Left ventricle myocardium inferior (tissue), 1 donor: ENCODE data around the gene DOCK3. TPM values are rescaled to one million over a fixed set of nuclear protein-coding genes. Genes with fewer than 3 reads are reported as not detected.
"Not testable (repeated sequence)": the region's sequence is repeated elsewhere in the genome, so short reads cannot be mapped to it uniquely, and the experiment has no call there.

Source experiments
- DNase-seq: peaks from one replicate; pipeline ENCODE4 v3.0.0-alpha.2; 2020
- H3K27ac ChIP-seq: fragments of 200-600 bp; replicated peaks from 2 replicates; pipeline ENCODE4 v1.8.0; 2021
- H3K27me3 ChIP-seq: fragments of 200-600 bp; 2 replicates; pipeline ENCODE4 v1.8.0; 2021; ENCODE audit warnings: low read depth
- H3K36me3 ChIP-seq: fragments of 200-600 bp; 2 replicates; pipeline ENCODE4 v1.8.0; 2021
- H3K4me1 ChIP-seq: fragments of 200-600 bp; 2 replicates; pipeline ENCODE4 v1.8.0; 2021
- H3K4me3 ChIP-seq: fragments of 200-600 bp; 2 replicates; pipeline ENCODE4 v1.8.0; 2021; ENCODE audit warnings: mild to moderate bottlenecking, moderate library complexity
- H3K9me3 ChIP-seq: fragments of 200-600 bp; replicated peaks from 2 replicates; pipeline ENCODE4 v1.8.0; 2021
- CTCF ChIP-seq: fragments of 200-600 bp; IDR thresholded peaks from 2 replicates; pipeline ENCODE4 v1.8.0; 2021; ENCODE audit warnings: antibody characterized with exemption, mild to moderate bottlenecking, borderline replicate concordance
- intact Hi-C: fragments of 100-400 bp; cut with micrococcal nuclease; formaldehyde crosslinking; loops from one replicate; pipeline ENCODE4 v1.11.0; 2022
- total RNA-seq: library from RNA; stranded (reverse); fragmentation: NEBNext Ultra II Directional; extraction: Animal tissue kit (Norgen Biotek cat#: 25700); gene quantifications from one replicate; pipeline ENCODE4 v1.2.1, GENCODE V29; 2021
- donor health status: DM: no; HTN: yes; CAD: no; lungs with severe emphysema.

The DOCK3 gene
- total RNA-seq, 1 donor from 2014 or later: 3.9 TPM

GRCh38 chr3:51146781-51147180 is 472.1 kb downstream of the DOCK3 start:
- peaks cover 9% of the 10 kb centered on the region for H3K9me3 ChIP-seq
- H3K36me3 ChIP-seq: no peaks in the 10 kb centered on the region
- no peak for TF ChIP-seq CTCF
- no peak overlapping the region for H3K4me3 ChIP-seq
- H3K27me3 ChIP-seq: no peaks in the 10 kb centered on the region
- intact Hi-C loops: no loop called here
- DNase-seq: no peak
- no peak overlapping the region for H3K27ac ChIP-seq
- no peaks in the 10 kb centered on the region for H3K4me1 ChIP-seq

GRCh38 chr3:51156147-51156546 is 481.4 kb downstream of the DOCK3 start:
- no peak overlapping the region for H3K27ac ChIP-seq
- no peak for TF ChIP-seq CTCF
- no peaks in the 10 kb centered on the region for H3K4me1 ChIP-seq
- DNase-seq: no peak
- H3K27me3 ChIP-seq: no peaks in the 10 kb centered on the region
- H3K9me3 ChIP-seq: no peaks in the 10 kb centered on the region
- H3K4me3 ChIP-seq: no peak overlapping the region
- no peaks in the 10 kb centered on the region for H3K36me3 ChIP-seq
- intact Hi-C loops: no loop called here

- intact Hi-C loops: no loop called here
- H3K4me1 ChIP-seq: peaks cover 6% of the 10 kb centered on the region
- H3K4me3 ChIP-seq: no peak overlapping the region
- no peak for TF ChIP-seq CTCF
- DNase-seq: no peak
- H3K27ac ChIP-seq: no peak overlapping the region
- no peaks in the 10 kb centered on the region for H3K9me3 ChIP-seq
- no peaks in the 10 kb centered on the region for H3K27me3 ChIP-seq
- no peaks in the 10 kb centered on the region for H3K36me3 ChIP-seq
Observed at GRCh38 chr3:51163051-51163450, 488.3 kb downstream of the DOCK3 start.

- H3K27ac ChIP-seq: no peak overlapping the region
- H3K9me3 ChIP-seq: peaks cover 38% of the 10 kb centered on the region
- TF ChIP-seq CTCF: no peak
- H3K36me3 ChIP-seq: peaks cover 18% of the 10 kb centered on the region
- intact Hi-C loops: no loop called here
- no peaks in the 10 kb centered on the region for H3K27me3 ChIP-seq
- no peak for DNase-seq
- no peaks in the 10 kb centered on the region for H3K4me1 ChIP-seq
- H3K4me3 ChIP-seq: no peak overlapping the region
Observed at GRCh38 chr3:51173518-51174271, 499.0 kb downstream of the DOCK3 start.

- no peak for TF ChIP-seq CTCF
- H3K9me3 ChIP-seq: peaks cover 30% of the 10 kb centered on the region
- no peaks in the 10 kb centered on the region for H3K4me1 ChIP-seq
- intact Hi-C loops: no loop called here
- no peaks in the 10 kb centered on the region for H3K27me3 ChIP-seq
- H3K27ac ChIP-seq: no peak overlapping the region
- peaks cover 18% of the 10 kb centered on the region for H3K36me3 ChIP-seq
- no peak overlapping the region for H3K4me3 ChIP-seq
- no peak for DNase-seq
Observed at GRCh38 chr3:51176923-51177322, 502.2 kb downstream of the DOCK3 start.

- intact Hi-C loops, H3K27ac ChIP-seq, DNase-seq, H3K36me3 ChIP-seq, H3K4me3 ChIP-seq, H3K27me3 ChIP-seq: not testable (repeated sequence)
- peaks cover 12% of the 10 kb centered on the region for H3K4me1 ChIP-seq
- peaks cover 24% of the 10 kb centered on the region for H3K9me3 ChIP-seq
Observed at GRCh38 chr3:51186446-51186845, 511.7 kb downstream of the DOCK3 start.
